Panc1 (cell line): ENCODE measurements around the gene DCHS2. TPM values are rescaled to one million over a fixed set of nuclear protein-coding genes. Genes with fewer than 3 reads are reported as not detected.

Experiments used
- ATAC-seq: fragments of 200-7000 bp; cut with Tn5 transposase; 2 replicates; pipeline ENCODE4 v1.9.1; 2020; ENCODE audit warnings: mild to moderate bottlenecking, moderate library complexity
- BruUV-seq: library from RNA; stranded (reverse); fragments of 400-500 nt; replicated peaks from 2 replicates; lab custom pipeline; 2021; lab: Mats Ljungman, UMichigan
- CTCF ChIA-PET: fragments of 300-600 bp; sonication (Branson Sonifier 250); formaldehyde crosslinking; loops from one replicate; lab custom pipeline; 2022; ENCODE audit warnings: antibody characterized with exemption; lab: Charles Lee
- POLR2A ChIA-PET: fragments of 300-600 bp; sonication (Branson Sonifier 250); formaldehyde crosslinking; loops from one replicate; lab custom pipeline; 2022; ENCODE audit warnings: antibody characterized with exemption; lab: Charles Lee
- DNase-seq: peaks from one replicate; pipeline ENCODE4 v3.0.0-alpha.2; 2010; ENCODE audit warnings: low read depth, low spot score
- H3K27ac ChIP-seq: 2 replicates; pipeline ENCODE4 v1.5.1; 2011; ENCODE audit warnings: mild to moderate bottlenecking, low read length, inconsistent platforms
- H3K27me3 ChIP-seq: fragments of 200-500 bp; sonication (Bioruptor generic); 2 replicates; pipeline ENCODE4 v1.6.0; 2014; ENCODE audit warnings: low read length, inconsistent platforms; ENCODE audit not compliant: control insufficient read depth, insufficient read depth
- H3K36me3 ChIP-seq: fragments of 200-500 bp; sonication (Bioruptor generic); 2 replicates; pipeline ENCODE4 v1.5.1; 2014; ENCODE audit warnings: inconsistent platforms, mild to moderate bottlenecking, low read length, moderate library complexity; ENCODE audit not compliant: control insufficient read depth, insufficient read depth
- H3K4me1 ChIP-seq: 2 replicates; pipeline ENCODE4 v1.5.1; 2011; ENCODE audit warnings: inconsistent platforms, mild to moderate bottlenecking, low read length, moderate library complexity; ENCODE audit not compliant: control insufficient read depth, insufficient read depth
- H3K4me3 ChIP-seq, 2 experiments: 2 replicates each; pipeline ENCODE4 v1.5.1; 2011 to 2012; ENCODE audit warnings: low read depth in 2 of 2, low read length in 2 of 2, mild to moderate bottlenecking in 2 of 2, inconsistent platforms in 1 of 2, moderate library complexity in 1 of 2
- H3K9me3 ChIP-seq: fragments of 200-500 bp; sonication (Bioruptor generic); 2 replicates; pipeline ENCODE4 v1.5.1; 2014; ENCODE audit warnings: low read depth, mild to moderate bottlenecking, inconsistent platforms, low read length, moderate library complexity; ENCODE audit not compliant: control insufficient read depth, insufficient read depth
- POLR2AphosphoS5 ChIP-seq: IDR thresholded peaks from 2 replicates; pipeline ENCODE4 v1.6.1; 2012; ENCODE audit warnings: mild to moderate bottlenecking, low read depth, low read length, moderate library complexity
- SIN3A ChIP-seq: IDR thresholded peaks from 2 replicates; pipeline ENCODE4 v1.6.1; 2012; ENCODE audit warnings: low read depth, mild to moderate bottlenecking, low read length, moderate library complexity, borderline replicate concordance; ENCODE audit not compliant: insufficient read depth
- TCF7L2 ChIP-seq: IDR thresholded peaks from 2 replicates; pipeline ENCODE4 v1.6.1; 2011; ENCODE audit warnings: mild to moderate bottlenecking, low read depth, low read length, inconsistent platforms
- in situ Hi-C: cut with HindIII; loops from 2 replicates; pipeline ENCODE4 v1.10.0; 2016; ENCODE audit warnings: low sequenced_read_pairs, low pct_unique_long_range_greater_than_20kb
- intact Hi-C: fragments of 100-400 bp; cut with micrococcal nuclease; formaldehyde crosslinking; loops from one replicate; pipeline ENCODE4 v1.10.0; 2022; ENCODE audit not compliant: unreplicated experiment
- total RNA-seq: library from RNA; stranded (reverse); gene quantifications from one replicate; pipeline ENCODE4 v1.2.1, GENCODE V29; 2021; ENCODE audit not compliant: unreplicated experiment
- TF ChIP-seq, protein P1 (sequence below), 2 experiments: IDR thresholded peaks; 2 replicates each; pipeline ENCODE4 v1.6.1; 2011 to 2012; ENCODE audit warnings: low read depth in 2 of 2, control low read depth in 1 of 2, low read length in 1 of 2, mild to moderate bottlenecking in 1 of 2, moderate library complexity in 1 of 2; ENCODE audit not compliant: insufficient read depth in 1 of 2
- TF ChIP-seq, protein P2 (sequence below): fragments of 450-650 bp; IDR thresholded peaks from 2 replicates; pipeline ENCODE4 v1.5.1; 2017; ENCODE audit warnings: mild to moderate bottlenecking

DCHS2 gene
- total RNA-seq, 1 experiment from 2014 or later, result not detected

DNA sequence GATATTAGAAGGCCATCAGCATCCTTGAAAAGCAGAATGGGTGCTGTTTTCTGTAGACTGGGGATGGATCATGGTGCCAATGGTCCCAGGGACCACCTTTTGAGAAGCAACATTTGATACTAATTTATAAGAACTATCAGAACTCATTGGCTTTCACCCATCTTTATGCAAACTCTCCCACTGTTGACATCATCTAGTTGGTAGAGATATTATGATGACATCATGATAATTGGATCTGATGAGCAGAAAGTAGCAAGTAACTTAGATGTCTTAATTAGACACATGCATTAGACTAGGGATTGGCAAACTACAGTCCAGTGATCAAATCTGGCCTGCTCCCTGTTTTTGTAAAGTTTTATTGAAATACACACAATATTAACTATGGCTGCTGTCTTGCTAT, 181.0 kb downstream of the DCHS2 start:
- CTCF ChIA-PET, result no interaction called here
- POLR2A ChIA-PET, result no interaction called here
- intact Hi-C loops, result no loop called here

DNA sequence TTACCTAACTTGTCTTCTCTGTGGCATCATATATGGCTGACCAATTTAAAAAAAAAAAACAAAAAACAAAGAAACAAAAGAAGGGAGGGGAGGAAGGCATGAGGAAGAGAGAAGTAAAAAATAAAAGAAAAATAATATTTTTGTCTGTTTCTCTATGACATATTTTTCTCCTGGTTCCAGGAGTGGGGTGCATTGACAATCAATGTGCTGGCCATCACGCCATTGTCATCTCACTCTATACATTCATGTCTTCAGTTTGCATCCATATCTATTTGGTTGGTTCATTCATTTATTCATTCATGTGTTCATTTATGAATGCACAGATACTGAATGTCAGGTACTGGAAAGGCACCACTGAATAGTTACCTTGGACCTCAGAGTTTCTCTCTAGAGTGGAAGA, 183.4 kb downstream of the DCHS2 start:
- Histone ChIP-seq H3K27me3 (no peaks in the 10 kb centered on the region), H3K4me3 (no peak overlapping the region), H3K4me1 (no peaks in the 10 kb centered on the region), H3K36me3 (no peaks in the 10 kb centered on the region), H3K27ac (no peak overlapping the region), H3K9me3 (no peaks in the 10 kb centered on the region)
- TF ChIP-seq SIN3A, result no peak
- TF ChIP-seq, protein P1, sequence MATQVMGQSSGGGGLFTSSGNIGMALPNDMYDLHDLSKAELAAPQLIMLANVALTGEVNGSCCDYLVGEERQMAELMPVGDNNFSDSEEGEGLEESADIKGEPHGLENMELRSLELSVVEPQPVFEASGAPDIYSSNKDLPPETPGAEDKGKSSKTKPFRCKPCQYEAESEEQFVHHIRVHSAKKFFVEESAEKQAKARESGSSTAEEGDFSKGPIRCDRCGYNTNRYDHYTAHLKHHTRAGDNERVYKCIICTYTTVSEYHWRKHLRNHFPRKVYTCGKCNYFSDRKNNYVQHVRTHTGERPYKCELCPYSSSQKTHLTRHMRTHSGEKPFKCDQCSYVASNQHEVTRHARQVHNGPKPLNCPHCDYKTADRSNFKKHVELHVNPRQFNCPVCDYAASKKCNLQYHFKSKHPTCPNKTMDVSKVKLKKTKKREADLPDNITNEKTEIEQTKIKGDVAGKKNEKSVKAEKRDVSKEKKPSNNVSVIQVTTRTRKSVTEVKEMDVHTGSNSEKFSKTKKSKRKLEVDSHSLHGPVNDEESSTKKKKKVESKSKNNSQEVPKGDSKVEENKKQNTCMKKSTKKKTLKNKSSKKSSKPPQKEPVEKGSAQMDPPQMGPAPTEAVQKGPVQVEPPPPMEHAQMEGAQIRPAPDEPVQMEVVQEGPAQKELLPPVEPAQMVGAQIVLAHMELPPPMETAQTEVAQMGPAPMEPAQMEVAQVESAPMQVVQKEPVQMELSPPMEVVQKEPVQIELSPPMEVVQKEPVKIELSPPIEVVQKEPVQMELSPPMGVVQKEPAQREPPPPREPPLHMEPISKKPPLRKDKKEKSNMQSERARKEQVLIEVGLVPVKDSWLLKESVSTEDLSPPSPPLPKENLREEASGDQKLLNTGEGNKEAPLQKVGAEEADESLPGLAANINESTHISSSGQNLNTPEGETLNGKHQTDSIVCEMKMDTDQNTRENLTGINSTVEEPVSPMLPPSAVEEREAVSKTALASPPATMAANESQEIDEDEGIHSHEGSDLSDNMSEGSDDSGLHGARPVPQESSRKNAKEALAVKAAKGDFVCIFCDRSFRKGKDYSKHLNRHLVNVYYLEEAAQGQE (IDR thresholded peaks at IDR 0.05; ENCODE audit: insufficient read depth in 1 of 2, low read depth in 2 of 2, low read length in 1 of 2), result no peak
- no peak for TF ChIP-seq POLR2AphosphoS5
- TF ChIP-seq TCF7L2, result no peak
- TF ChIP-seq, protein P2, sequence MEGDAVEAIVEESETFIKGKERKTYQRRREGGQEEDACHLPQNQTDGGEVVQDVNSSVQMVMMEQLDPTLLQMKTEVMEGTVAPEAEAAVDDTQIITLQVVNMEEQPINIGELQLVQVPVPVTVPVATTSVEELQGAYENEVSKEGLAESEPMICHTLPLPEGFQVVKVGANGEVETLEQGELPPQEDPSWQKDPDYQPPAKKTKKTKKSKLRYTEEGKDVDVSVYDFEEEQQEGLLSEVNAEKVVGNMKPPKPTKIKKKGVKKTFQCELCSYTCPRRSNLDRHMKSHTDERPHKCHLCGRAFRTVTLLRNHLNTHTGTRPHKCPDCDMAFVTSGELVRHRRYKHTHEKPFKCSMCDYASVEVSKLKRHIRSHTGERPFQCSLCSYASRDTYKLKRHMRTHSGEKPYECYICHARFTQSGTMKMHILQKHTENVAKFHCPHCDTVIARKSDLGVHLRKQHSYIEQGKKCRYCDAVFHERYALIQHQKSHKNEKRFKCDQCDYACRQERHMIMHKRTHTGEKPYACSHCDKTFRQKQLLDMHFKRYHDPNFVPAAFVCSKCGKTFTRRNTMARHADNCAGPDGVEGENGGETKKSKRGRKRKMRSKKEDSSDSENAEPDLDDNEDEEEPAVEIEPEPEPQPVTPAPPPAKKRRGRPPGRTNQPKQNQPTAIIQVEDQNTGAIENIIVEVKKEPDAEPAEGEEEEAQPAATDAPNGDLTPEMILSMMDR, result no peak
- POLR2A ChIA-PET, result no interaction called here
- no TSS peak for BruUV-seq
- CTCF ChIA-PET, result no interaction called here
- DNase-seq (no peak), ATAC-seq (no peak)
- in situ Hi-C loops, result no loop called here
- intact Hi-C loops, result no loop called here

More for the DNA sequence above, 181.0 kb downstream of the DCHS2 start:
- TF ChIP-seq TCF7L2 (no peak), POLR2AphosphoS5 (no peak), SIN3A (no peak)
- TF ChIP-seq, protein P1 (IDR thresholded peaks at IDR 0.05; ENCODE audit: insufficient read depth in 1 of 2, low read depth in 2 of 2, low read length in 1 of 2), result no peak
- TF ChIP-seq, protein P2, result no peak
- ATAC-seq (no peak), DNase-seq (no peak)
- BruUV-seq, result no TSS peak
- Histone ChIP-seq H3K4me1 (no peaks in the 10 kb centered on the region), H3K4me3 (no peak overlapping the region), H3K36me3 (no peaks in the 10 kb centered on the region), H3K27me3 (no peaks in the 10 kb centered on the region), H3K27ac (no peak overlapping the region), H3K9me3 (no peaks in the 10 kb centered on the region)
- in situ Hi-C loops, result no loop called here
